Activated naive CD4-positive, alpha-beta T cell treated with anti-CD3 and anti-CD28 coated beads, Interleukin-2, amount 10 ng/mL, durations not matched to agents 7 days and 5 days (primary cell): ENCODE results near the gene UAP1L1.
A peak's percentile ranks its signal among the peaks of the same experiment; 100 is the strongest.

Source experiments
- CTCF ChIA-PET: fragments of 350-600 bp; sonication (Branson Sonifier 250); formaldehyde crosslinking; loops from one replicate; lab custom pipeline; 2021; ENCODE audit warnings: antibody characterized with exemption; lab: Charles Lee
- DNase-seq: peaks from one replicate; pipeline ENCODE4 v3.0.0-alpha.2; 2020
- H3K27ac Mint-ChIP-seq: one replicate; pipeline ENCODE4 v1.8.0; 2021; ENCODE audit warnings: mild to moderate bottlenecking, moderate library complexity, mixed read lengths
- H3K27me3 Mint-ChIP-seq: one replicate; pipeline ENCODE4 v1.8.0; 2021; ENCODE audit warnings: mild to moderate bottlenecking, mixed read lengths
- H3K36me3 Mint-ChIP-seq: one replicate; pipeline ENCODE4 v1.8.0; 2021; ENCODE audit warnings: mixed read lengths
- H3K4me1 Mint-ChIP-seq: one replicate; pipeline ENCODE4 v1.8.0; 2021; ENCODE audit warnings: mixed read lengths
- H3K4me3 Mint-ChIP-seq: one replicate; pipeline ENCODE4 v1.8.0; 2021; ENCODE audit warnings: mild to moderate bottlenecking, moderate library complexity, mixed read lengths
- H3K9me3 Mint-ChIP-seq: one replicate; pipeline ENCODE4 v1.8.0; 2021; ENCODE audit warnings: mixed read lengths

UAP1L1 gene

GRCh38 chr9:137035507-137035834, 41.8 kb upstream of the UAP1L1 start:
- Mint-ChIP-seq H3K27me3 (peaks cover 20% of the 10 kb centered on the region), H3K4me1 (peaks cover 44% of the 10 kb centered on the region), H3K27ac (peak overlapping the region; percentile 91), H3K9me3 (no peaks in the 10 kb centered on the region), H3K4me3 (no peak overlapping the region), H3K36me3 (peaks cover 2% of the 10 kb centered on the region)
- DNase-seq = no peak
- CTCF ChIA-PET = interaction anchor here (0.7 to 2.9 kb wide), 38 partner anchors 9 to 268 kb away, joined by 3 to 39 read pairs (median 5); partner anchors contain the start of genes C8G, CLIC3, FBXW5 and NPDC1

- Mint-ChIP-seq H3K36me3 (peaks cover 2% of the 10 kb centered on the region), H3K27ac (no peak overlapping the region), H3K4me1 (peaks cover 39% of the 10 kb centered on the region), H3K9me3 (no peaks in the 10 kb centered on the region), H3K4me3 (no peak overlapping the region), H3K27me3 (peaks cover 15% of the 10 kb centered on the region)
- DNase-seq = no peak
- CTCF ChIA-PET = interaction anchor here (0.7 to 2.9 kb wide), 26 partner anchors 8 to 269 kb away, joined by 3 to 39 read pairs (median 6); partner anchors contain the start of genes C8G, FBXW5, NPDC1 and PAXX
These were observed 41.4 kb upstream of the UAP1L1 start for GRCh38 chr9:137035937-137036336.

- no peak overlapping the region for H3K27ac Mint-ChIP-seq
- H3K4me3 Mint-ChIP-seq = no peak overlapping the region
- no peaks in the 10 kb centered on the region for H3K9me3 Mint-ChIP-seq
These were observed 40.3 kb upstream of the UAP1L1 start for GRCh38 chr9:137037035-137037434.

GRCh38 chr9:137037483-137037882, 39.8 kb upstream of the UAP1L1 start:
- H3K36me3 Mint-ChIP-seq = peaks cover 2% of the 10 kb centered on the region
- H3K4me1 Mint-ChIP-seq = peaks cover 29% of the 10 kb centered on the region
- no peak for DNase-seq
- CTCF ChIA-PET = interaction anchor here (0.9 to 3.3 kb wide), 2 partner anchors 8 to 18 kb away, joined by 3 to 22 read pairs; partner anchors contain the start of gene ABCA2
- no peak overlapping the region for H3K27ac Mint-ChIP-seq
- peaks cover 10% of the 10 kb centered on the region for H3K27me3 Mint-ChIP-seq
- no peak overlapping the region for H3K4me3 Mint-ChIP-seq
- H3K9me3 Mint-ChIP-seq = no peaks in the 10 kb centered on the region

More at GRCh38 chr9:137037035-137037434, 40.3 kb upstream of the UAP1L1 start:
- H3K36me3 Mint-ChIP-seq = peaks cover 2% of the 10 kb centered on the region
- DNase-seq = no peak
- H3K27me3 Mint-ChIP-seq = peaks cover 10% of the 10 kb centered on the region
- CTCF ChIA-PET = interaction anchor here (0.9 to 3.3 kb wide), 6 partner anchors 8 to 89 kb away, joined by 3 to 25 read pairs (median 4); partner anchors contain the start of gene ABCA2
- peaks cover 34% of the 10 kb centered on the region for H3K4me1 Mint-ChIP-seq

GRCh38 chr9:137038916-137039315, 38.4 kb upstream of the UAP1L1 start:
- Mint-ChIP-seq H3K27ac (no peak overlapping the region), H3K4me1 (peaks cover 22% of the 10 kb centered on the region), H3K4me3 (no peak overlapping the region), H3K9me3 (no peaks in the 10 kb centered on the region), H3K36me3 (peaks cover 2% of the 10 kb centered on the region), H3K27me3 (peaks cover 23% of the 10 kb centered on the region)
- CTCF ChIA-PET = interaction anchor here (3.3 kb wide), 1 partner anchor 10 kb away, joined by 22 read pairs; the partner anchor contains the start of gene ABCA2
- no peak for DNase-seq

- Mint-ChIP-seq H3K36me3 (peaks cover 2% of the 10 kb centered on the region), H3K27ac (no peak overlapping the region), H3K27me3 (peaks cover 26% of the 10 kb centered on the region), H3K4me3 (no peak overlapping the region), H3K4me1 (peaks cover 25% of the 10 kb centered on the region), H3K9me3 (no peaks in the 10 kb centered on the region)
- CTCF ChIA-PET = interaction anchor here (3.3 kb wide), 1 partner anchor 11 kb away, joined by 22 read pairs; the partner anchor contains the start of gene ABCA2
- DNase-seq = no peak
These were observed 37.5 kb upstream of the UAP1L1 start for GRCh38 chr9:137039611-137040366.

- H3K4me1 Mint-ChIP-seq = peaks cover 24% of the 10 kb centered on the region
- H3K4me3 Mint-ChIP-seq = no peak overlapping the region
- H3K27me3 Mint-ChIP-seq = peaks cover 29% of the 10 kb centered on the region
- peaks cover 2% of the 10 kb centered on the region for H3K36me3 Mint-ChIP-seq
- no peaks in the 10 kb centered on the region for H3K9me3 Mint-ChIP-seq
- no peak overlapping the region for H3K27ac Mint-ChIP-seq
- no peak for DNase-seq
- CTCF ChIA-PET = interaction anchor here (1.6 kb wide), 1 partner anchor 11 kb away, joined by 6 read pairs; no protein-coding TSS in a partner anchor
These were observed 36.7 kb upstream of the UAP1L1 start for GRCh38 chr9:137040568-137040967.

GRCh38 chr9:137041124-137041523, 36.2 kb upstream of the UAP1L1 start:
- no peak for DNase-seq
- H3K4me3 Mint-ChIP-seq = no peak overlapping the region
- no peak overlapping the region for H3K27ac Mint-ChIP-seq
- CTCF ChIA-PET = interaction anchor here (1.6 kb wide), 1 partner anchor 12 kb away, joined by 6 read pairs; no protein-coding TSS in a partner anchor
- H3K27me3 Mint-ChIP-seq = peaks cover 35% of the 10 kb centered on the region
- H3K9me3 Mint-ChIP-seq = no peaks in the 10 kb centered on the region
- peaks cover 23% of the 10 kb centered on the region for H3K4me1 Mint-ChIP-seq
- peaks cover 2% of the 10 kb centered on the region for H3K36me3 Mint-ChIP-seq

- H3K36me3 Mint-ChIP-seq = peaks cover 2% of the 10 kb centered on the region
- no peak overlapping the region for H3K27ac Mint-ChIP-seq
- H3K4me3 Mint-ChIP-seq = peak overlapping the region; percentile 15
- CTCF ChIA-PET = interaction anchor here (0.6 to 2.4 kb wide), 3 partner anchors 8 to 21 kb away, joined by 3 to 16 read pairs (median 12); partner anchors contain the start of gene ABCA2
- no peaks in the 10 kb centered on the region for H3K9me3 Mint-ChIP-seq
- peaks cover 54% of the 10 kb centered on the region for H3K27me3 Mint-ChIP-seq
- DNase-seq = no peak
- peaks cover 29% of the 10 kb centered on the region for H3K4me1 Mint-ChIP-seq
These were observed 34.3 kb upstream of the UAP1L1 start for GRCh38 chr9:137042751-137043727.

GRCh38 chr9:137044037-137044436, 33.3 kb upstream of the UAP1L1 start:
- Mint-ChIP-seq H3K4me3 (peak overlapping the region; percentile 75), H3K4me1 (peaks cover 29% of the 10 kb centered on the region), H3K9me3 (no peaks in the 10 kb centered on the region), H3K27me3 (peaks cover 64% of the 10 kb centered on the region), H3K27ac (no peak overlapping the region), H3K36me3 (no peaks in the 10 kb centered on the region)
- CTCF ChIA-PET = interaction anchor here (1.2 to 2.4 kb wide), 4 partner anchors 9 to 20 kb away, joined by 4 to 16 read pairs (median 9); partner anchors contain the start of gene ABCA2
- DNase-seq = no peak

GRCh38 chr9:137044502-137045177, 32.7 kb upstream of the UAP1L1 start:
- Mint-ChIP-seq H3K4me3 (peak overlapping the region; percentile 75), H3K9me3 (no peaks in the 10 kb centered on the region), H3K27me3 (peaks cover 70% of the 10 kb centered on the region), H3K4me1 (peaks cover 32% of the 10 kb centered on the region), H3K27ac (peak overlapping the region; percentile 68), H3K36me3 (no peaks in the 10 kb centered on the region)
- DNase-seq = no peak
- CTCF ChIA-PET = interaction anchor here (1.2 to 2.4 kb wide), 4 partner anchors 10 to 19 kb away, joined by 4 to 16 read pairs (median 9); partner anchors contain the start of gene ABCA2

GRCh38 chr9:137045294-137046087, 31.8 kb upstream of the UAP1L1 start:
- Mint-ChIP-seq H3K27ac (no peak overlapping the region), H3K4me3 (peak overlapping the region; percentile 75), H3K27me3 (peaks cover 79% of the 10 kb centered on the region), H3K9me3 (no peaks in the 10 kb centered on the region), H3K36me3 (no peaks in the 10 kb centered on the region), H3K4me1 (peaks cover 35% of the 10 kb centered on the region)
- CTCF ChIA-PET = interaction anchor here (0.9 to 5.4 kb wide), 9 partner anchors 10 to 132 kb away, joined by 3 to 103 read pairs (median 6); partner anchors contain the start of genes ABCA2 and SAPCD2
- DNase-seq = peak; percentile 55
